Activated CD4-positive, alpha-beta T cell treated with anti-CD3 and anti-CD28 coated beads, Interleukin-2, amount 50 U/mL, for 16 hours (primary cell): ENCODE data around the gene KRTAP5-1.

ENCODE experiments used
- DNase-seq: peaks from one replicate; pipeline ENCODE4 v3.0.0-alpha.2; 2020

KRTAP5-1 gene

DNA sequence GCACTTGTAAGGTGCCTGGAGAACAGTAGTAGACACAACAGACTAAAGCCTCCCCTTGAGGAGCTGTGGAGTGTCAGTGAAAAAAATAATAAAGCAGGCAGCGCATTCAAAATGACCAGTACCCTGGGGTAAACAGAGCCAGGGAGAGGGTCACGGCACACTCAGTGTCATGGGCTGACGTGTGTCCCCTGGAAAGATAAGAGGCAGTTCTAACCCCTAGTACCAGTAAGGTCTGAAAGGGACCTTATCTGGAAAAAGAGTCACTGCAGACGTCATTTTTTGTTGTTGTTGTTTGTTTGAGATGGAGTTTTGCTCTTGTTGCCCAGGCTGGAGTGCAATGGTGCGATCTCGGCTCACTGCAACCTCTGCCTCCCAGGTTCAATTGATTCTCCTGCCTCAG is 45.0 kb downstream of the KRTAP5-1 start:
- DNase-seq, result no peak

DNA sequence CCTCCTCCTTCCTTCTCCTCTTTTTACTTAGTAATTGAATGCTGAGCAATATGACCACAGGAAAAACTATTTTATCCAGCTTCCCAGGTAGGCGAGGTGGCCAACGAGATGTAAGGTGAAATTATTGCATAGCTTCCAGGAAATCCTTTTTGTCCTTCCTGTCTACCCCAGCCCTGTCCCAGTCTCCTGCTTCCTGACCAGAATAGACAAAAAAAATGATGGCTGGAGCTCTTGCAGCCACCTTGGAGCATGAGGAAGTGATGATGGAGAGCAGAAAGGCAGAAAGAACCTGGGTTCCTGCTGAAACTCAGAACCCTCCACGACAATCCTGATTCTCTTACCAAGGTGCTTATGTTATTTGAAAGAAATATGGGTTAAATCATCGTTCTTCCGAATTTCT is 46.9 kb downstream of the KRTAP5-1 start:
- DNase-seq, result no peak

- DNase-seq, result no peak
Observed at GRCh38 chr11:1536065-1536843, 48.8 kb downstream of the KRTAP5-1 start.

- no peak for DNase-seq
Observed at GRCh38 chr11:1534682-1535081, 50.4 kb downstream of the KRTAP5-1 start.
